Coronary artery (tissue), 2 donors: ENCODE results near the gene GPR37L1.

Experiments
- DNase-seq: peaks from one replicate; pipeline ENCODE4 v3.0.0-alpha.2; 2017; ENCODE audit warnings: low spot score
- H3K27ac ChIP-seq, 2 donors: fragments of 200-600 bp; sonication (generic); one replicate each; pipeline ENCODE4 v1.5.1; 2016 to 2019
- H3K4me3 ChIP-seq: fragments of 200-600 bp; sonication (generic); 2 replicates; pipeline ENCODE4 v1.5.1; 2016; ENCODE audit warnings: mild to moderate bottlenecking, moderate library complexity
- TF ChIP-seq, protein P1 (sequence below): fragments of 200-600 bp; sonication (generic); IDR thresholded peaks from one replicate; pipeline ENCODE4 v1.5.1; 2019; ENCODE audit warnings: antibody characterized with exemption

GPR37L1 gene

DNA sequence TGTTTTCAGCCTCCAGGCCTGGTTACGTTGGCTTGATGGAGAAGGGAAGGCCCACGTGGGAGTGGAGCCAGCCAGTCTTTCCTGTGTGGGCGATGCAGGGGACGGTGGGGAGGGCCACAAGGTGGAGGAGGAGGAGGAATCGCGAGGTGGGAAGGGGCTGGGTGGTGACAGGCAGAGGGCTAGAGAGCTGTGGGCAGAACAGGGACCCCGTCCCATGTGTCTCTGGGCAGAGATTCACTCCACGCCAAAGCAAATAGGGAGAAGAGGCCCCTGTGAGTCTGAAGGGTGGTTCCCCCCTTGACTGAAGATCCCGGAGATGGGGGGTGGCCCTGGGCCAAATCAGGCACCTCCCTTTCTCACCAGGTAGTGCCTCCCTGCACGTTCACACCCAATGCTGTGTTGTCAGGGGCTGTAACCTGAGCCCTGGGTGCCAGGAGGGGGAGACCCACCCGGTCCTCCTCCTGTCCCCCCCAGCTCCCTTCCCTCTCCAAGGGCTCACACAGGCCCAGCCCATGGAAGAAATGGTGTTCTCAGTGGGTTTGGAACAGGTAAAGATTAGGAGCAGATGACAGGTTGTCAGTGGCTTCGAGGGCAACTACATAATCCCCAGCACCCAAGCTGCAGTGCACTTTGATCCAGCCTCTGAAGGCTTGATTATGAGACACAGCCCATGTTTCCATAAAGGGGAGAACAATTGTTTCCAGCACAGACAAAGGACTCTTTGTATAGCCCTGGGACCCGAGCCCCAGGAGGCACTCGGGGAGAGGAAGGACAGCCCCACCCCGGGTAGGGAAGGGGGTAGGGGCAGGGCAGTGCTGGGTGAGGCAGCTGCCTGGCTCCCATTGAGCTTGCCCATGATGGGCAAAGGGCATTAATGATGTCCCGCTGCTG lies 37.7 kb upstream of the GPR37L1 start:
- TF ChIP-seq, protein P1, sequence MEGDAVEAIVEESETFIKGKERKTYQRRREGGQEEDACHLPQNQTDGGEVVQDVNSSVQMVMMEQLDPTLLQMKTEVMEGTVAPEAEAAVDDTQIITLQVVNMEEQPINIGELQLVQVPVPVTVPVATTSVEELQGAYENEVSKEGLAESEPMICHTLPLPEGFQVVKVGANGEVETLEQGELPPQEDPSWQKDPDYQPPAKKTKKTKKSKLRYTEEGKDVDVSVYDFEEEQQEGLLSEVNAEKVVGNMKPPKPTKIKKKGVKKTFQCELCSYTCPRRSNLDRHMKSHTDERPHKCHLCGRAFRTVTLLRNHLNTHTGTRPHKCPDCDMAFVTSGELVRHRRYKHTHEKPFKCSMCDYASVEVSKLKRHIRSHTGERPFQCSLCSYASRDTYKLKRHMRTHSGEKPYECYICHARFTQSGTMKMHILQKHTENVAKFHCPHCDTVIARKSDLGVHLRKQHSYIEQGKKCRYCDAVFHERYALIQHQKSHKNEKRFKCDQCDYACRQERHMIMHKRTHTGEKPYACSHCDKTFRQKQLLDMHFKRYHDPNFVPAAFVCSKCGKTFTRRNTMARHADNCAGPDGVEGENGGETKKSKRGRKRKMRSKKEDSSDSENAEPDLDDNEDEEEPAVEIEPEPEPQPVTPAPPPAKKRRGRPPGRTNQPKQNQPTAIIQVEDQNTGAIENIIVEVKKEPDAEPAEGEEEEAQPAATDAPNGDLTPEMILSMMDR: no peak
- Histone ChIP-seq H3K27ac (no peak overlapping the region), H3K4me3 (no peak overlapping the region)
- no peak for DNase-seq

DNA sequence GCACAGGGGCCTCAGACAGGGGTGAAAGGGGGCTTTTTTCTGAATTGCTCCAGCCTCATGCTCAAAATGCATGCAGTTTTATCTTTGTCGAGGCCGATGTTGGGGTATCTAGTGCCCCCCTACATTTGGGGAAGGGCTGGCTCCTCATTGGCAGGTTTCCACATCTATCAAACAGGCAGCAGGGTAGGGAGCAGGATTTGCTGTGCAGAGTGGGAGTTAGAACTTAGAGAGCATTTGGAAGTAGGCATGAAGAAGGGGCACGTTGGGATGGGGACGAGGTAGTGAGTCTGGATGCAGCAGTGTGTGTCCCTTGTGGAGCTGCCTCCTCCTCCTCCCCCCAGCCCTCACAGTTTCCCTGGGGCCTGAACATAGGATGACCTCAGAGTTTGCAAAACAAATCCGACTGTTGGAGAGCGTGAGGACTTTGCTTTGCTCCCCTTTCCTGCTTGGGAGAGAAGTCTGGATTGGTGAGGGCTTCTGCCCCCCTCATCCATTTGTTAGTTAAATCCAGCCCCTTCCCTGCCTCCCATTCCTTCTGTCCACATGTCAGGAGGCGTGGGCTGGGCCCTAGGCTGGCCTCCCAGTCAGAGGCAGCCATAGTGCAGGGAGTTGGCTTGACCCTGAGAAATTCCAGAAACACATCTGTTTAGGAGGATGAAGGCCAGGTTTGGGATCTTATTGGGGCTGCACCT lies 36.9 kb upstream of the GPR37L1 start:
- TF ChIP-seq, protein P1: no peak
- DNase-seq: no peak
- peak overlapping the region in 1 of 2 donors; percentile 32 for H3K27ac ChIP-seq
- H3K4me3 ChIP-seq: no peak overlapping the region

DNA sequence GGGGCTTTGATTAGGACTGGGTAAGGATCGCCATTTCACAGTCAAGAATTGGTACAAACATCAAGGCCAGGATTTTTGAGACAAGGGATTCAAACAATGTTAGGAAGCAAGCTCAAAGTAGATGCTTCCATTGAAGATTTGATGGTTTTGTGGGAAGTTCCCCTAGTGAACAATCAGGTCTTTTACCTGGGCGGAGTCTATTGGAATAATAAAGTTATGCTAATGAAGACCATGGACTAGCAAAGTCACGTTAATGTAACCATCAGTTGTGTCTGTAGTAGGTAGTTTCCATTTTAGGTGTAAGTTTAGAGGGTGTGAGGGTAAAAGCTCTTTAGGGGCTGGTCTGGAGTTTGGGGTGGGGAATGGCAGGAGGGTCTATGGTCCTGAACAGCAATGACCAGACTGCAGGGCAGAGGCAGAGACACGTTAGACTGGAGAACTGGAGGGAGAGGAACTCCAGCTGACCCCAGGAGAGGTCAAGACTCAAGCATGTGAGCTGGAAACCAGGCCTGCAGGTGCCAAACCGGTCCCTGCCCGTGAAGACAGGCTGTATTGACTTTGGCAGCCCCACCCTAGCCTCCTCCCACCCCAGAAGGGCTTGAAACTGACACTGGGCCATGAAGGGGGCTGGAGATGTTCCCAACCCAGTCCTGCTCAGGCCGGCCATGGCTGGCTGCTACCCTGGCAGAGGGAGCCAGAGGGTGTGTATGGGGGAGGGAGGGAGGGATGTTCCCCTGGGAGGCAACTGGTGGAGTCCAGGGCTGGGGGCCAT lies 36.0 kb upstream of the GPR37L1 start:
- DNase-seq: no peak
- no peak overlapping the region for H3K4me3 ChIP-seq
- TF ChIP-seq, protein P1: no peak
- H3K27ac ChIP-seq: peak overlapping the region in 1 of 2 donors; percentile 32

DNA sequence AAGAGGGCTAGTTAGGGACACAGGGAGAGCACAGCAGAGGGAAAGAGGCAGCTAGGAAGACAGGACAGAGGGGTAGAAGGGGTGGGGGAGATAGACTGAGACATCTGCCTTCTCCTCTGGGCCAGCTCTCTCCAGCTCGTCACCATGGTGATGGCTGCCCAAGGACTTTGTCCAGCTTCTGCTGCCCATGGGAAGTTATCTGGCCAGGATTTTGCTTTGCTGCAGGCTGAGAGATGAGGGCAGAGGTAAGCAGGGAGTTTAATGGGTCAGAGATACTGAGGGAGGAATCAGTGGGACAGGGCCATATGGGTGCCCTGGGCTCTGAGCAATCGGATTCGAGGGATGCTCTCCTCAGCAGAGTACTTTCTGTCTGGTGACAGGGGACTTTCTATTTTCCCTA lies 34.5 kb upstream of the GPR37L1 start:
- no peak for DNase-seq
- H3K4me3 ChIP-seq: no peak overlapping the region
- no peak overlapping the region for H3K27ac ChIP-seq
- TF ChIP-seq, protein P1: no peak

DNA sequence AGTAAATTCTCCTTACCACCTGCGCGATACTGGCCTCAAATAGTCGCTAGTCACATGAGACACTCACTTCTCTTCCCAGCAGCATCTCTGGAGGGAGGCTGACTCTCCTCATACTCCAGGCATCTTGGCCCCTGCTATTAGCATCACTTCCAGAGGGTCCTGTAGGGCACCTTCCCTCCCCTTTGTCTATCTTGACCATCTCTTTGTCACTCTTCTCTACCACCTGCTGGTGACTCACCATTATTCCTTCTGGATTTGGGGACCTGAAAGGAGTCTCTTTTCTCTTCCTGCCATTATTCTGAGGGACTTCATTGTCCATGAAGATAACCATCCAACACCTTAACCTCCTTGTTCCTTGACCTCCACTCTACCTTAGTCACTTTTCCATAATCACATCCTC lies 31.7 kb upstream of the GPR37L1 start:
- TF ChIP-seq, protein P1: no peak
- H3K27ac ChIP-seq: no peak overlapping the region
- H3K4me3 ChIP-seq: no peak overlapping the region
- no peak for DNase-seq

DNA sequence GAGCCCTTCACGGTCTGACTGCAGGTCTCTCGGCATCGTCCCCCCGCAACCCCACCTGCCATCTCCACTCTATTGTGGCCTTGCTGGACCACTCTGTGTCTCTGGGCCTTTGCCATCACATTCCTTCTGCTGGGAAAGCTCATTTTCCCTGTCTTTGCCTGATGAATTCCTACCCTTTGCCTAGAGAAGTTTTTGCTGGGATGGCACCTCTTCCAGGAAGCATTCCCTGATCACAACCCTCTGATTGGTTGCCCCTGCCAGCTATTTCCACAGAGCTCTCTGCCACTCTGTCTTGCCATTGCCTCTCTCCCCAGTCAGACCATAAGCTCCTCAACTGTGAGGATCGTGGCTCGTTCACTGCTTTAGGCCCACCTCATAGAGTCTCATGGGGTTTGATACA lies 28.9 kb upstream of the GPR37L1 start:
- DNase-seq: no peak
- Histone ChIP-seq H3K27ac (no peak overlapping the region), H3K4me3 (no peak overlapping the region)
- TF ChIP-seq, protein P1: no peak
